H9 (cell line): ENCODE data around the gene TMEM222. TPM values are rescaled to one million over a fixed set of nuclear protein-coding genes. Genes with fewer than 3 reads are reported as not detected.

Experiments
- DNase-seq: peaks from one replicate; pipeline ENCODE4 v3.0.0-alpha.2; 2017
- H2AFZ ChIP-seq: one replicate; pipeline ENCODE4 v1.6.1; 2013; ENCODE audit warnings: mild to moderate bottlenecking, low read length, control low read depth, moderate library complexity
- H2AK5ac ChIP-seq: 2 replicates; pipeline ENCODE4 v1.6.1; 2013; ENCODE audit warnings: low read length, control low read depth, mixed read lengths; ENCODE audit not compliant: insufficient read length
- H2BK120ac ChIP-seq: one replicate; pipeline ENCODE4 v1.6.1; 2013; ENCODE audit warnings: low read depth, mild to moderate bottlenecking, low read length, control low read depth, inconsistent platforms; ENCODE audit not compliant: poor library complexity, severe bottlenecking
- H2BK12ac ChIP-seq: 2 replicates; pipeline ENCODE4 v1.6.1; 2013; ENCODE audit warnings: low read length, control low read depth, mixed read lengths, low read depth; ENCODE audit not compliant: insufficient read length
- H2BK15ac ChIP-seq: 2 replicates; pipeline ENCODE4 v1.6.1; 2013; ENCODE audit warnings: low read depth, low read length, control low read depth
- H2BK20ac ChIP-seq: one replicate; pipeline ENCODE4 v1.6.1; 2013; ENCODE audit warnings: low read depth, mild to moderate bottlenecking, low read length, control low read depth, inconsistent platforms; ENCODE audit not compliant: poor library complexity, severe bottlenecking
- H2BK5ac ChIP-seq: 2 replicates; pipeline ENCODE4 v1.6.1; 2013; ENCODE audit warnings: low read length, control low read depth, mixed read lengths; ENCODE audit not compliant: insufficient read length
- H3K14ac ChIP-seq: 2 replicates; pipeline ENCODE4 v1.6.1; 2013; ENCODE audit warnings: low read length, control low read depth; ENCODE audit not compliant: insufficient read depth
- H3K18ac ChIP-seq: 2 replicates; pipeline ENCODE4 v1.6.1; 2013; ENCODE audit warnings: low read depth, mild to moderate bottlenecking, mixed read lengths, low read length, control low read depth; ENCODE audit not compliant: insufficient read length
- H3K23ac ChIP-seq: 2 replicates; pipeline ENCODE4 v1.6.1; 2013; ENCODE audit warnings: low read length, control low read depth, mixed read lengths, low read depth; ENCODE audit not compliant: insufficient read length
- H3K23me2 ChIP-seq: 2 replicates; pipeline ENCODE4 v1.6.1; 2013; ENCODE audit warnings: low read depth, mild to moderate bottlenecking, mixed read lengths, low read length, control low read depth; ENCODE audit not compliant: insufficient read length, poor library complexity, severe bottlenecking
- H3K27ac ChIP-seq: 2 replicates; pipeline ENCODE4 v1.5.1; 2013; ENCODE audit warnings: low read length, control low read depth, mixed read lengths, low read depth; ENCODE audit not compliant: insufficient read length
- H3K27me3 ChIP-seq: 2 replicates; pipeline ENCODE4 v1.6.1; 2013; ENCODE audit warnings: low read length, control low read depth, inconsistent platforms; ENCODE audit not compliant: insufficient read depth
- H3K4ac ChIP-seq: 2 replicates; pipeline ENCODE4 v1.6.1; 2013; ENCODE audit warnings: low read depth, mild to moderate bottlenecking, control low read depth, inconsistent platforms, low read length, moderate library complexity
- H3K4me1 ChIP-seq: 2 replicates; pipeline ENCODE4 v1.6.1; 2013; ENCODE audit warnings: low read length, control low read depth, inconsistent platforms; ENCODE audit not compliant: insufficient read depth
- H3K4me2 ChIP-seq: 2 replicates; pipeline ENCODE4 v1.6.1; 2013; ENCODE audit warnings: low read length, control low read depth, mixed read lengths; ENCODE audit not compliant: insufficient read length, insufficient read depth
- H3K56ac ChIP-seq: 2 replicates; pipeline ENCODE4 v1.6.1; 2013; ENCODE audit warnings: low read depth, mild to moderate bottlenecking, mixed read lengths, low read length, control low read depth; ENCODE audit not compliant: insufficient read length
- H3K79me1 ChIP-seq: 2 replicates; pipeline ENCODE4 v1.6.1; 2013; ENCODE audit warnings: low read depth, mild to moderate bottlenecking, moderate library complexity, low read length, control low read depth, inconsistent platforms; ENCODE audit not compliant: insufficient read depth, poor library complexity, severe bottlenecking
- H3K79me2 ChIP-seq: 2 replicates; pipeline ENCODE4 v1.6.1; 2013; ENCODE audit warnings: low read length, control low read depth, inconsistent platforms; ENCODE audit not compliant: insufficient read depth
- H3K9ac ChIP-seq: 2 replicates; pipeline ENCODE4 v1.6.1; 2013; ENCODE audit warnings: low read length, control low read depth, mixed read lengths; ENCODE audit not compliant: insufficient read length; ENCODE audit errors: extremely low read depth
- H3K9me3 ChIP-seq: one replicate; pipeline ENCODE4 v1.6.1; 2013; ENCODE audit warnings: low read depth, low read length, inconsistent platforms; ENCODE audit not compliant: control insufficient read depth
- H3T11ph ChIP-seq: one replicate; pipeline ENCODE4 v1.6.1; 2013; ENCODE audit warnings: mild to moderate bottlenecking, low read length, control low read depth, inconsistent platforms
- H4K20me1 ChIP-seq: one replicate; pipeline ENCODE4 v1.6.1; 2013; ENCODE audit not compliant: control insufficient read depth, insufficient read length, insufficient read depth
- H4K5ac ChIP-seq: 2 replicates; pipeline ENCODE4 v1.6.1; 2013; ENCODE audit warnings: low read depth, mild to moderate bottlenecking, mixed read lengths, low read length, control low read depth; ENCODE audit not compliant: insufficient read length
- H4K8ac ChIP-seq: replicated peaks from 2 replicates; pipeline ENCODE4 v1.6.1; 2013; ENCODE audit warnings: low read length, control low read depth, mixed read lengths, low read depth; ENCODE audit not compliant: insufficient read length
- H4K91ac ChIP-seq: 2 replicates; pipeline ENCODE4 v1.6.1; 2013; ENCODE audit warnings: low read depth, mild to moderate bottlenecking, moderate library complexity, mixed read lengths, low read length, control low read depth; ENCODE audit not compliant: insufficient read length
- H3K27ac Mint-ChIP-seq, 3 experiments: 2 replicates in 2 of 3; 3 replicates in 1 of 3; pipeline ENCODE4 v1.8.0; 2020 to 2021; ENCODE audit warnings: mixed read lengths in 3 of 3, mild to moderate bottlenecking in 1 of 3, moderate library complexity in 1 of 3
- H3K27me3 Mint-ChIP-seq: 2 replicates; pipeline ENCODE4 v1.8.0; 2021; ENCODE audit warnings: low read depth, mild to moderate bottlenecking, moderate library complexity, mixed read lengths
- H3K36me3 Mint-ChIP-seq, 3 experiments: 2 replicates in 2 of 3; 3 replicates in 1 of 3; pipeline ENCODE4 v1.8.0; 2020 to 2021; ENCODE audit warnings: low read depth in 3 of 3, mixed read lengths in 3 of 3; ENCODE audit not compliant: insufficient read depth in 1 of 3
- H3K4me1 Mint-ChIP-seq, 2 experiments: 2 replicates each; pipeline ENCODE4 v1.8.0; 2020; ENCODE audit warnings: mixed read lengths in 2 of 2
- H3K4me3 Mint-ChIP-seq, 2 experiments: 2 replicates in 1 of 2; 3 replicates in 1 of 2; pipeline ENCODE4 v1.8.0; 2020 to 2021; ENCODE audit warnings: mild to moderate bottlenecking in 2 of 2, mixed read lengths in 2 of 2, moderate library complexity in 1 of 2
- H3K9me3 Mint-ChIP-seq, 2 experiments: 2 replicates in 1 of 2; 3 replicates in 1 of 2; pipeline ENCODE4 v1.8.0; 2020; ENCODE audit warnings: mild to moderate bottlenecking in 2 of 2, mixed read lengths in 2 of 2, moderate library complexity in 1 of 2
- CTCF ChIP-seq: fragments of 200-600 bp; sonication (generic); conservative IDR thresholded peaks from 3 replicates; pipeline ENCODE4 v1.8.0; 2021; ENCODE audit warnings: antibody characterized with exemption, mild to moderate bottlenecking
- WGBS: extraction: QIAGEN DNeasy Blood & Tissue Kit; methylation state at CpG from one replicate; pipeline ENCODE4 v1.1.7; 2013; ENCODE audit warnings: missing lambda C conversion rate, low lambda C conversion rate, mixed read lengths; ENCODE audit not compliant: insufficient read length; ENCODE audit errors: extremely low coverage; 5-methylcytosine and 5-hydroxymethylcytosine counted together
- total RNA-seq: library from RNA; stranded (reverse); gene quantifications from 2 replicates; pipeline ENCODE4 v1.2.1, GENCODE V29; 2021

The TMEM222 gene
- total RNA-seq, 1 experiment from 2014 or later, result 36.8 TPM

DNA sequence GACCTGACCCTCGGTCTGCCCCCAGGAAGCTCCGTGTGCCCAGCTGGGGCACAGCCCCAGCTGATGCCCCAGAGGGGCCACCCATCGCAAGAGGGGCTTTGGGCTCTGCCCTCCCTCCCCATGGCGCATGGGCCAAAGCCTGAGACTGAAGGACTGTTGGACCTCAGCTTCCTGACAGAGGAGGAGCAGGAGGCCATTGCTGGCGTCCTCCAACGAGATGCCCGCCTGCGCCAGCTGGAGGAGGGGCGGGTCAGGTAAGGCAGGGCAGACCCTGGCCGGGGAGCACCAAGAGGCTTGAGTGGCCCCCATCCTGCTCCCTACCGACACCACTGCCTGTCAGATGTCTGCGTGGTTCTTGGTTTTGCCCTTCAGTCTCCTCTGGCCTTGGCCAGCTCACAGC, 23.3 kb downstream of the TMEM222 start:
- Histone ChIP-seq H2BK12ac (no peak overlapping the region), H3K79me2 (no peaks in the 10 kb centered on the region; the same call in 1 of the 2 replicates), H3K23ac (no peak overlapping the region), H3K56ac (no peak overlapping the region), H3T11ph (no peak overlapping the region), H3K27me3 (no peaks in the 10 kb centered on the region), H3K9me3 (no peaks in the 10 kb centered on the region), H4K91ac (no peak overlapping the region), H3K18ac (no peak overlapping the region), H3K14ac (no peak overlapping the region; the same call in 1 of the 2 replicates), H3K4me1 (no peaks in the 10 kb centered on the region; the same call in 1 of the 2 replicates), H3K4me2 (no peak overlapping the region), H4K8ac (no peak overlapping the region), H4K5ac (no peak overlapping the region), H3K23me2 (peaks cover 15% of the 10 kb centered on the region), H3K27ac (no peak overlapping the region), H2BK5ac (no peak overlapping the region), H2BK15ac (no peak overlapping the region), H2BK120ac (no peak overlapping the region), H3K9ac (no peak overlapping the region), H2BK20ac (no peak overlapping the region), H2AK5ac (no peak overlapping the region), H3K79me1 (no peaks in the 10 kb centered on the region), H4K20me1 (peaks cover 4% of the 10 kb centered on the region), H2AFZ (no peak overlapping the region), H3K4ac (no peak overlapping the region)
- peaks cover 8% of the 10 kb centered on the region for H3K27me3 Mint-ChIP-seq
- peaks cover 5 to 18% (median 12%) of the 10 kb centered on the region in 3 experiments; a peak in 5 of 7 replicates for H3K36me3 Mint-ChIP-seq
- WGBS, result no CpG with 5 or more reads among the region's 12 CpGs
- peaks cover 34 to 38% of the 10 kb centered on the region in 2 experiments for H3K4me1 Mint-ChIP-seq
- H3K9me3 Mint-ChIP-seq, result no peaks in the 10 kb centered on the region
- H3K27ac Mint-ChIP-seq, result no peak overlapping the region
- DNase-seq, result no peak
- no peak for TF ChIP-seq CTCF
- no peak overlapping the region for H3K4me3 Mint-ChIP-seq
